AG04450 (cell line): ENCODE measurements around the gene ACTG1. TPM values are rescaled to one million over a fixed set of nuclear protein-coding genes. Genes with fewer than 3 reads are reported as not detected.

Source experiments
- CTCF ChIA-PET: fragments of 300-600, 350-600 bp; formaldehyde crosslinking; extraction: SDS; loops from one replicate; lab custom pipeline; 2022; ENCODE audit warnings: antibody characterized with exemption, inconsistent platforms; lab: Charles Lee
- POLR2A ChIA-PET: fragments of 350-600 bp; formaldehyde crosslinking; extraction: SDS; loops from one replicate; lab custom pipeline; 2021; ENCODE audit warnings: antibody characterized with exemption, inconsistent platforms; lab: Yijun Ruan, JAX
- DNase-seq: peaks from one replicate; pipeline ENCODE4 v3.0.0-alpha.2; 2011; ENCODE audit warnings: low read depth, low spot score
- H3K27ac ChIP-seq: one replicate; pipeline ENCODE4 v1.5.1; 2012; ENCODE audit warnings: low read depth, low read length, control low read depth
- H3K27me3 ChIP-seq: one replicate; pipeline ENCODE4 v1.6.0; 2012; ENCODE audit warnings: low read length; ENCODE audit not compliant: control insufficient read depth, insufficient read depth
- H3K4me3 ChIP-seq: 2 replicates; pipeline ENCODE4 v1.5.1; 2011; ENCODE audit warnings: mild to moderate bottlenecking, low read depth, low read length, control low read depth
- H3K9me3 ChIP-seq: 2 replicates; pipeline ENCODE4 v1.5.1; 2012; ENCODE audit warnings: low read length; ENCODE audit not compliant: control insufficient read depth, insufficient read depth
- CTCF ChIP-seq: IDR thresholded peaks from 2 replicates; pipeline ENCODE4 v1.5.1; 2011; ENCODE audit warnings: low read depth, low read length, control low read depth, inconsistent platforms
- polyA plus RNA-seq: library from polyadenylated mRNA; depleted of rRNA; stranded (reverse); fragments of >200 nt; gene quantifications from 2 replicates; pipeline ENCODE4 v1.2.3, GENCODE V29; 2011

The ACTG1 gene
- polyA plus RNA-seq, 1 experiment, result 2,721 TPM

- POLR2A ChIA-PET, result interaction anchor here (0.6 to 0.9 kb wide), 3 partner anchors 10 to 178 kb away, joined by 3 read pairs; no protein-coding TSS in a partner anchor
- no peak for DNase-seq
- Histone ChIP-seq H3K4me3 (no peak overlapping the region), H3K27me3 (peaks cover 12% of the 10 kb centered on the region), H3K27ac (peak overlapping the region; percentile 2), H3K9me3 (no peaks in the 10 kb centered on the region; the same call in 1 of the 2 replicates)
- CTCF ChIA-PET, result no interaction called here
- no peak for TF ChIP-seq CTCF
Measured at GRCh38 chr17:81489998-81490992, 22.3 kb downstream of the ACTG1 start.

GRCh38 chr17:81489012-81489997, 23.3 kb downstream of the ACTG1 start:
- Histone ChIP-seq H3K9me3 (no peaks in the 10 kb centered on the region; the same call in 1 of the 2 replicates), H3K27me3 (peaks cover 8% of the 10 kb centered on the region), H3K27ac (peak overlapping the region; percentile 2), H3K4me3 (no peak overlapping the region)
- DNase-seq, result no peak
- ChIA-PET POLR2A (interaction anchor here (0.7 to 0.9 kb wide), 3 partner anchors 11 to 177 kb away, joined by 3 read pairs; no protein-coding TSS in a partner anchor), CTCF (no interaction called here)
- TF ChIP-seq CTCF, result no peak

GRCh38 chr17:81488276-81488860, 24.2 kb downstream of the ACTG1 start:
- H3K27me3 ChIP-seq, result peaks cover 5% of the 10 kb centered on the region
- H3K9me3 ChIP-seq, result no peaks in the 10 kb centered on the region
- ChIA-PET POLR2A (interaction anchor here (0.6 to 0.7 kb wide), 2 partner anchors 11 to 123 kb away, joined by 3 to 7 read pairs; no protein-coding TSS in a partner anchor), CTCF (no interaction called here)
- no peak for DNase-seq
- no peak overlapping the region for H3K27ac ChIP-seq
- no peak for TF ChIP-seq CTCF
- peak overlapping the region; percentile 61 for H3K4me3 ChIP-seq

GRCh38 chr17:81487487-81488275, 24.9 kb downstream of the ACTG1 start:
- ChIA-PET POLR2A (interaction anchor here (0.6 to 0.7 kb wide), 4 partner anchors 10 to 128 kb away, joined by 3 to 7 read pairs (median 4); no protein-coding TSS in a partner anchor), CTCF (no interaction called here)
- peak overlapping the region; percentile 61 for H3K4me3 ChIP-seq
- TF ChIP-seq CTCF, result no peak
- no peak for DNase-seq
- H3K27me3 ChIP-seq, result no peaks in the 10 kb centered on the region
- no peak overlapping the region for H3K27ac ChIP-seq
- no peaks in the 10 kb centered on the region for H3K9me3 ChIP-seq
